ENCODE results near the gene GRAMD1A. TPM values are rescaled to one million over a fixed set of nuclear protein-coding genes. Genes with fewer than 3 reads are reported as not detected.

Gene GRAMD1A
- total and polyA plus RNA-seq, 9 of the 15 experiments (the other 6 are each of a cell fraction or from before 2014, with no cell fraction given) = 1.4 to 63.8 (median 38.5) TPM

- DNase-seq (ENCODE audit: extremely low read depth in 1 of 4, low spot score in 3 of 4) = no peak
- intact Hi-C loops (cut with micrococcal nuclease) = no loop called here
- TF ChIP-seq BRF2 (IDR thresholded peaks at IDR 0.05; ENCODE audit: borderline replicate concordance, insufficient read depth, insufficient read length) = no peak
- no peak for TF ChIP-seq ZKSCAN3 (CRISPR knock-in tag; IDR thresholded peaks at IDR 0.05)
- TF ChIP-seq PHB2 (IDR thresholded peaks at IDR 0.05; ENCODE audit: low read depth) = no peak
- TF ChIP-seq ZNF217 (CRISPR knock-in tag; IDR thresholded peaks at IDR 0.05) = no peak
- TF ChIP-seq MTA3 (IDR thresholded peaks at IDR 0.05; ENCODE audit: borderline replicate concordance) = no peak
- TF ChIP-seq NR1H2 (CRISPR knock-in tag; IDR thresholded peaks at IDR 0.05) = no peak
- TF ChIP-seq MEF2D (tag; conservative IDR thresholded peaks at IDR 0.05; ENCODE audit: low read depth) = no peak
- TF ChIP-seq SMARCB1 (IDR thresholded peaks at IDR 0.05; ENCODE audit: insufficient read length, low read depth) = no peak
- TF ChIP-seq, protein P1, sequence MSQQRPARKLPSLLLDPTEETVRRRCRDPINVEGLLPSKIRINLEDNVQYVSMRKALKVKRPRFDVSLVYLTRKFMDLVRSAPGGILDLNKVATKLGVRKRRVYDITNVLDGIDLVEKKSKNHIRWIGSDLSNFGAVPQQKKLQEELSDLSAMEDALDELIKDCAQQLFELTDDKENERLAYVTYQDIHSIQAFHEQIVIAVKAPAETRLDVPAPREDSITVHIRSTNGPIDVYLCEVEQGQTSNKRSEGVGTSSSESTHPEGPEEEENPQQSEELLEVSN (IDR thresholded peaks at IDR 0.05; ENCODE audit: borderline replicate concordance in 1 of 2, extremely low read depth in 1 of 2, insufficient read depth in 1 of 2, insufficient read length in 1 of 2, low read depth in 1 of 2, low read length in 1 of 2, poor library complexity in 1 of 2, severe bottlenecking in 1 of 2) = no peak
- no peak for TF ChIP-seq KLF6 (CRISPR knock-in tag; IDR thresholded peaks at IDR 0.05; ENCODE audit: borderline replicate concordance)
- no peak for TF ChIP-seq SMARCE1 (IDR thresholded peaks at IDR 0.05)
- no peak for TF ChIP-seq TGIF2 (CRISPR knock-in tag; IDR thresholded peaks at IDR 0.05)
- BruUV-seq (replicated peaks) = no TSS peak
- no peak for ATAC-seq
- Histone ChIP-seq H3K4me1 (replicated peaks in 1 of 2; ENCODE audit: control insufficient read depth in 2 of 2, insufficient read depth in 2 of 2, low read length in 2 of 2) (no peaks in the 10 kb centered on the region; a peak in 1 of 5 replicates), H3K36me3 (ENCODE audit: control insufficient read depth, insufficient read depth, low read length) (no peaks in the 10 kb centered on the region), H3K9me1 (ENCODE audit: control insufficient read depth, insufficient read depth, low read length) (no peaks in the 10 kb centered on the region), H3K79me2 (ENCODE audit: control insufficient read depth, insufficient read depth, low read length) (no peaks in the 10 kb centered on the region), H2AFZ (ENCODE audit: low read depth, low read length) (no peak overlapping the region), H3K9ac (ENCODE audit: insufficient read depth in 1 of 2, low read depth in 2 of 2, low read length in 2 of 2) (no peak overlapping the region), H4K20me1 (replicated peaks; ENCODE audit: control insufficient read depth, insufficient read depth, low read length) (no peaks in the 10 kb centered on the region), H3K4me2 (ENCODE audit: insufficient read depth, low read length) (no peak overlapping the region), H3K27me3 (ENCODE audit: control insufficient read depth in 2 of 2, insufficient read depth in 2 of 2, low read length in 2 of 2) (peaks cover 0 to 14% of the 10 kb centered on the region in 2 experiments; a peak in 1 of 5 replicates), H3K4me3 (no peak overlapping the region), H3K27ac (ENCODE audit: extremely low read depth, low read depth, low read length) (no peak overlapping the region), H3K9me3 (replicated peaks; ENCODE audit: control insufficient read depth, insufficient read depth, low read depth, low read length) (peaks cover 7% of the 10 kb centered on the region)
- 5% methylated on average over 6 of the region's 6 CpGs for WGBS (ENCODE audit: insufficient coverage, low coverage, missing lambda C conversion rate)
- CTCF ChIA-PET (ENCODE audit: low intra/inter-chr PET ratio) = no interaction called here
- FAIRE-seq = no peak
- POLR2A ChIA-PET = interaction anchor here (1.8 to 2.3 kb wide), 2 partner anchors 8 to 10 kb away, joined by 3 to 9 read pairs; partner anchors contain the start of gene GRAMD1A
- in situ Hi-C loops (cut with MboI) = no loop called here
Observed at GRCh38 chr19:34989298-34989697, 10.8 kb upstream of the GRAMD1A start.
